ENCODE data around the gene ZER1.
A peak's percentile ranks its signal among the peaks of the same experiment; 100 is the strongest.

ZER1 gene

GRCh38 chr9:128688501-128689292 is 83.0 kb downstream of the ZER1 start, which contains the start of gene SET:
SET (plus strand) TSS chr9:128689222; CDS start chr9:128689583, 361 bp downstream.
- peak within 1 kb of the TSS; percentile 71 for H3K4me2 ChIP-seq (ENCODE audit: low read length)
- H3K14ac ChIP-seq (ENCODE audit: low read length) = peak within 1 kb of the TSS; percentile 86
- no peaks in the 10 kb centered on the region for H3K27me3 ChIP-seq (ENCODE audit: insufficient read depth, low read length)
- H2BK120ac ChIP-seq (ENCODE audit: insufficient read depth, low read length, poor library complexity) = peak within 1 kb of the TSS; percentile 79
- peaks cover 5 to 17% of the 10 kb centered on the region in 2 experiments for H3K36me3 ChIP-seq (ENCODE audit: control insufficient read depth in 1 of 2, insufficient read depth in 2 of 2, low read length in 2 of 2)
- H3K9me3 ChIP-seq (ENCODE audit: insufficient read depth, low read depth, low read length) = no peaks in the 10 kb centered on the region
- peak within 1 kb of the TSS; percentile 95 for H3K9ac ChIP-seq (ENCODE audit: low read length)
- H3K23ac ChIP-seq (ENCODE audit: low read length) = no peak within 1 kb of the TSS
- no peak within 1 kb of the TSS for H2BK12ac ChIP-seq (ENCODE audit: low read length)
- peak within 1 kb of the TSS; percentile 97 for H3K4me3 ChIP-seq (ENCODE audit: low read depth, low read length)
- H3K27ac ChIP-seq (ENCODE audit: low read depth, low read length) = peak within 1 kb of the TSS; percentile 99
- peak within 1 kb of the TSS; percentile 29 for H4K12ac ChIP-seq (ENCODE audit: low read depth, low read length)
- no peak within 1 kb of the TSS for H2AK5ac ChIP-seq (ENCODE audit: low read length)
- H3K79me1 ChIP-seq (ENCODE audit: low read length) = peaks cover 24% of the 10 kb centered on the region
- DNase-seq = peak; percentile 89 to 97
- H4K91ac ChIP-seq (ENCODE audit: low read depth, low read length) = peak within 1 kb of the TSS; percentile 92
- peak within 1 kb of the TSS; percentile 98 for H3K4ac ChIP-seq (ENCODE audit: low read depth, low read length)
- peak within 1 kb of the TSS; percentile 83 for H4K8ac ChIP-seq (ENCODE audit: low read depth, low read length)
- peaks cover 23% of the 10 kb centered on the region for H3K79me2 ChIP-seq (ENCODE audit: control insufficient read depth, insufficient read depth, low read length, poor library complexity)
- WGBS (ENCODE audit: extremely low coverage, insufficient coverage, insufficient read length) = no CpG with 5 or more reads among the region's 93 CpGs
- H3K18ac ChIP-seq (ENCODE audit: low read length) = peak within 1 kb of the TSS; percentile 80
- peak within 1 kb of the TSS; percentile 42 for H2AFZ ChIP-seq (ENCODE audit: insufficient read depth, low read length, poor library complexity)
- peak within 1 kb of the TSS; percentile 94 for H2BK5ac ChIP-seq (ENCODE audit: low read depth, low read length, poor library complexity)
- H3K4me1 ChIP-seq (ENCODE audit: control insufficient read depth in 1 of 2, insufficient read depth in 2 of 2, low read length in 2 of 2) = peaks cover 6 to 12% of the 10 kb centered on the region in 2 experiments

DNA sequence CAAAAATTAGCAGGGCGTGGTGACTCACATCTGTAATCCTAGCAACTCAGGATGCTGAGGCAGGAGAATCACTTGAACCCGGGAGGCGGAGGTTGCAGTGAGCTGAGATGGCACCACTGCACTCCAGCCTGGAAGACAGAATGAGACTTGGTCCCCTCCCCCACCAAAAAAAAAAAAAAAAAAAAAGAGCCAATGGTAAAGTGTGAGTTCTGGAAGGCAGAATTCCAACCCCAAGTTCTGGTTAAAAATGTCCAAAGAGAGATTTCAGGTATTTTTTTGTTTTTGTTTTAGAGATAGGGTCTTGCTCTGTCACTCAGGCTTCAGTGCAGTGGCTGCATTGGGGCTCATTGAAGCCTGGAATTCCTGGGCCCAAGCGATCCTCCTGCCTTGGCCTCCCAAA is 84.3 kb downstream of the ZER1 start:
- Histone ChIP-seq H4K12ac (ENCODE audit: low read depth, low read length) (no peak overlapping the region), H3K79me2 (ENCODE audit: control insufficient read depth, insufficient read depth, low read length, poor library complexity) (peaks cover 23% of the 10 kb centered on the region), H3K23ac (ENCODE audit: low read length) (no peak overlapping the region), H2BK5ac (ENCODE audit: low read depth, low read length, poor library complexity) (no peak overlapping the region), H3K4me2 (ENCODE audit: low read length) (no peak overlapping the region), H3K79me1 (ENCODE audit: low read length) (peaks cover 25% of the 10 kb centered on the region), H4K91ac (ENCODE audit: low read depth, low read length) (no peak overlapping the region), H3K4me1 (ENCODE audit: control insufficient read depth in 1 of 2, insufficient read depth in 2 of 2, low read length in 2 of 2) (peaks cover 6 to 12% of the 10 kb centered on the region in 2 experiments), H2AK5ac (ENCODE audit: low read length) (no peak overlapping the region), H2BK12ac (ENCODE audit: low read length) (no peak overlapping the region), H3K9me3 (ENCODE audit: insufficient read depth, low read depth, low read length) (no peaks in the 10 kb centered on the region), H3K4ac (ENCODE audit: low read depth, low read length) (no peak overlapping the region), H4K8ac (ENCODE audit: low read depth, low read length) (no peak overlapping the region), H3K9ac (ENCODE audit: low read length) (no peak overlapping the region), H3K4me3 (ENCODE audit: low read depth, low read length) (no peak overlapping the region), H2AFZ (ENCODE audit: insufficient read depth, low read length, poor library complexity) (no peak overlapping the region), H3K27ac (ENCODE audit: low read depth, low read length) (no peak overlapping the region), H2BK120ac (ENCODE audit: insufficient read depth, low read length, poor library complexity) (no peak overlapping the region), H3K27me3 (ENCODE audit: insufficient read depth, low read length) (no peaks in the 10 kb centered on the region), H3K14ac (ENCODE audit: low read length) (no peak overlapping the region), H3K36me3 (ENCODE audit: control insufficient read depth in 1 of 2, insufficient read depth in 2 of 2, low read length in 2 of 2) (peaks cover 5 to 10% of the 10 kb centered on the region in 2 experiments), H3K18ac (ENCODE audit: low read length) (no peak overlapping the region)
- no CpG with 5 or more reads among the region's 4 CpGs for WGBS (ENCODE audit: extremely low coverage, insufficient coverage, insufficient read length)
- DNase-seq = no peak

- Histone ChIP-seq H2BK120ac (ENCODE audit: insufficient read depth, low read length, poor library complexity) (no peak overlapping the region), H2BK5ac (ENCODE audit: low read depth, low read length, poor library complexity) (no peak overlapping the region), H3K9me3 (ENCODE audit: insufficient read depth, low read depth, low read length) (no peaks in the 10 kb centered on the region), H3K79me1 (ENCODE audit: low read length) (peaks cover 25% of the 10 kb centered on the region), H3K4me1 (ENCODE audit: control insufficient read depth in 1 of 2, insufficient read depth in 2 of 2, low read length in 2 of 2) (peaks cover 6 to 12% of the 10 kb centered on the region in 2 experiments), H3K18ac (ENCODE audit: low read length) (no peak overlapping the region), H4K12ac (ENCODE audit: low read depth, low read length) (no peak overlapping the region), H3K36me3 (ENCODE audit: control insufficient read depth in 1 of 2, insufficient read depth in 2 of 2, low read length in 2 of 2) (peaks cover 0 to 2% of the 10 kb centered on the region in 2 experiments), H3K4me3 (ENCODE audit: low read depth, low read length) (no peak overlapping the region), H2AFZ (ENCODE audit: insufficient read depth, low read length, poor library complexity) (no peak overlapping the region), H3K9ac (ENCODE audit: low read length) (peak overlapping the region; percentile 5), H3K23ac (ENCODE audit: low read length) (no peak overlapping the region), H3K79me2 (ENCODE audit: control insufficient read depth, insufficient read depth, low read length, poor library complexity) (peaks cover 22% of the 10 kb centered on the region), H2BK12ac (ENCODE audit: low read length) (no peak overlapping the region), H3K27me3 (ENCODE audit: insufficient read depth, low read length) (no peaks in the 10 kb centered on the region), H2AK5ac (ENCODE audit: low read length) (no peak overlapping the region), H3K4ac (ENCODE audit: low read depth, low read length) (peak overlapping the region; percentile 78), H3K27ac (ENCODE audit: low read depth, low read length) (no peak overlapping the region), H4K91ac (ENCODE audit: low read depth, low read length) (peak overlapping the region; percentile 20), H3K14ac (ENCODE audit: low read length) (no peak overlapping the region), H4K8ac (ENCODE audit: low read depth, low read length) (no peak overlapping the region), H3K4me2 (ENCODE audit: low read length) (peak overlapping the region; percentile 91)
- no CpG with 5 or more reads among the region's 17 CpGs for WGBS (ENCODE audit: extremely low coverage, insufficient coverage, insufficient read length)
- no peak for DNase-seq
These were observed 85.9 kb downstream of the ZER1 start for GRCh38 chr9:128685636-128686489.

Measured in trophoblast cell (in vitro differentiated cells and primary cell).